IMR-90 (cell line): Measurements from ENCODE around the gene PMEPA1.

Experiments used
- BHLHE40 ChIP-seq: fragments of 150-350 bp; IDR thresholded peaks from 2 replicates; pipeline ENCODE4 v1.6.1; 2016; ENCODE audit warnings: mild to moderate bottlenecking, low read depth, low read length
- CEBPB ChIP-seq: IDR thresholded peaks from 2 replicates; pipeline ENCODE4 v1.6.1; 2012; ENCODE audit warnings: low read depth, low read length, improper control_type of control experiment
- CTCF ChIP-seq: conservative IDR thresholded peaks from 2 replicates; pipeline ENCODE4 v1.5.1; 2012; ENCODE audit warnings: mild to moderate bottlenecking, low read depth, low read length, improper control_type of control experiment
- FOS ChIP-seq: fragments of 150-350 bp; IDR thresholded peaks from 2 replicates; pipeline ENCODE4 v1.6.1; 2016; ENCODE audit warnings: low read depth, low read length
- MAZ ChIP-seq: IDR thresholded peaks from 2 replicates; pipeline ENCODE4 v1.6.1; 2012; ENCODE audit warnings: low read depth, mild to moderate bottlenecking, low read length, improper control_type of control experiment, moderate library complexity, borderline replicate concordance
- POLR2A ChIP-seq: IDR thresholded peaks from 2 replicates; pipeline ENCODE4 v1.6.1; 2012; ENCODE audit warnings: mild to moderate bottlenecking, low read depth, low read length
- USF2 ChIP-seq: fragments of 150-350 bp; IDR thresholded peaks from 2 replicates; pipeline ENCODE4 v1.6.1; 2017; ENCODE audit warnings: mild to moderate bottlenecking, antibody characterized with exemption, low read length, low read depth

GRCh38 chr20:57658447-57658832, 51.4 kb downstream of the PMEPA1 start:
- no peak for TF ChIP-seq CEBPB
- no peak for TF ChIP-seq BHLHE40
- no peak for TF ChIP-seq CTCF
- TF ChIP-seq POLR2A = no peak
- no peak for TF ChIP-seq USF2
- no peak for TF ChIP-seq FOS
- TF ChIP-seq MAZ = no peak
